LHCN-M2 (cell line): ENCODE data around the gene ATP13A5. TPM values are rescaled to one million over a fixed set of nuclear protein-coding genes. Genes with fewer than 3 reads are reported as not detected.

Experiments
- DNase-seq: peaks from one replicate; pipeline ENCODE4 v3.0.0-alpha.2; 2012; ENCODE audit warnings: low read depth
- total RNA-seq: library from RNA; depleted of rRNA; stranded (reverse); fragments of >200 nt; gene quantifications from 2 replicates; pipeline ENCODE4 v1.2.3, GENCODE V29; 2014

Gene ATP13A5
- total RNA-seq, 1 experiment from 2014 or later = not detected

- no peak for DNase-seq
Observed at GRCh38 chr3:193269343-193270028, 109.1 kb downstream of the ATP13A5 start.

- no peak for DNase-seq
Observed at GRCh38 chr3:193262707-193263106, 115.8 kb downstream of the ATP13A5 start.

- DNase-seq = no peak
Observed at GRCh38 chr3:193261970-193262369, 116.6 kb downstream of the ATP13A5 start.

GRCh38 chr3:193253986-193254660 is 124.4 kb downstream of the ATP13A5 start:
- no peak for DNase-seq

GRCh38 chr3:193250492-193250891 is 128.1 kb downstream of the ATP13A5 start:
- DNase-seq = no peak

- no peak for DNase-seq
Observed at GRCh38 chr3:193248848-193249468, 129.6 kb downstream of the ATP13A5 start.

GRCh38 chr3:193243571-193243970 is 135.0 kb downstream of the ATP13A5 start:
- no peak for DNase-seq

GRCh38 chr3:193241716-193242115 is 136.8 kb downstream of the ATP13A5 start:
- DNase-seq = no peak

GRCh38 chr3:193240850-193241706 is 137.5 kb downstream of the ATP13A5 start, which contains the start of gene PLAAT1:
Gene PLAAT1 (plus strand): TSS chr3:193241222. CDS start chr3:193255651, 14,429 bp downstream.
- no peak for DNase-seq

GRCh38 chr3:193240436-193240849 is 138.1 kb downstream of the ATP13A5 start:
- no peak for DNase-seq

- no peak for DNase-seq
Observed at GRCh38 chr3:193237030-193237429, 141.5 kb downstream of the ATP13A5 start.

- DNase-seq = no peak
Observed at GRCh38 chr3:193236599-193236998, 142.0 kb downstream of the ATP13A5 start.

- DNase-seq = no peak
Observed at GRCh38 chr3:193231201-193231600, 147.4 kb downstream of the ATP13A5 start.

GRCh38 chr3:193230610-193231009 is 147.9 kb downstream of the ATP13A5 start:
- no peak for DNase-seq

- DNase-seq = no peak
Observed at GRCh38 chr3:193229851-193230420, 148.6 kb downstream of the ATP13A5 start.

- no peak for DNase-seq
Observed at GRCh38 chr3:193228206-193228605, 150.3 kb downstream of the ATP13A5 start.

- DNase-seq = no peak
Observed at GRCh38 chr3:193225302-193226125, 153.0 kb downstream of the ATP13A5 start.
